Dermis blood vessel endothelial cell (primary cell): ENCODE measurements around the gene SOX9. TPM values are rescaled to one million over a fixed set of nuclear protein-coding genes. Genes with fewer than 3 reads are reported as not detected.

Experiments
- DNase-seq: peaks from one replicate; pipeline ENCODE4 v3.0.0; 2010
- total RNA-seq: library from RNA; depleted of rRNA; stranded (reverse); fragments of >200 nt; gene quantifications from 2 replicates; pipeline ENCODE4 v1.2.3, GENCODE V29; 2014

The SOX9 gene
- total RNA-seq = 0.17 TPM in 1 of 2 replicates, not detected in the other

DNA sequence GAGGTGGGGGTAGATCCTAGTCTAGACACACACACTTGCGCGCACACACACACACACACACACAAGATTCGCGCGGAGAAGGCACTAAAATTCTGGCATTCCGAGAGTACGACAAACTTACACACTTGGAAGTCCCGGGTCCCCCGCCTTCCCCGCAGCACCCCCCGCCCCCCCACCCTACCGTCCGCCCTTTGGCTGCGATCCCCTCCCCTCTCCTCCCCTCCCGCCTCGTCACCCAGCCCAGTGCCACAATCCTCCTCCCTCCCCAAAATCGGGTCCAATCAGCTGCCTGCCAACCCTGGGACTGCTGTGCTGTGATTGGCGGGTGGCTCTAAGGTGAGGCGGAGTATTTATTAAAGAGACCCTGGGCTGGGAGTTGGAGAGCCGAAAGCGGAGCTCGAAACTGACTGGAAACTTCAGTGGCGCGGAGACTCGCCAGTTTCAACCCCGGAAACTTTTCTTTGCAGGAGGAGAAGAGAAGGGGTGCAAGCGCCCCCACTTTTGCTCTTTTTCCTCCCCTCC, at the start of gene SOX9:
Gene SOX9, plus strand, starts transcription at position 379 of the 522 bp plus-strand sequence. CDS start 372 bp downstream, outside the sequence.
- DNase-seq = no peak

DNA sequence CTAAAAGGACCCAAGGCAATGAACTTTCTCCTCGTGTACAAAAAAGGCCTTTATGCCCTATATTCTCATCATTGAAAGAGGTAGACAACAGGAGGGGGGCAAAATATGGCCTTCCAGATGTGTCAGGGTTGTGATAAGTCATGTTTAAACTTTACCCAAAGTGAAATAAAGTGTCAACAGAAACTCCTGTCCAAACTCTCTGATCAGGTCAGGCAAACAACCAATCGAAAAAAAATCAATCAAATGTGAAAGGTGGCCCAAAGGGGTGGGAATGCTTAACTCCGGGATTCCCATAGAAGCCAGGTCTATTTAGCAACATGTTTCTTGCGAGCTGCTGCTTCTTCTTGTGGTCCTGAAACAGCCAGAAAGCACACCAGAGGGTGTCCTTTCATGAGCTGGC, 49.5 kb upstream of the SOX9 start:
- no peak for DNase-seq

DNA sequence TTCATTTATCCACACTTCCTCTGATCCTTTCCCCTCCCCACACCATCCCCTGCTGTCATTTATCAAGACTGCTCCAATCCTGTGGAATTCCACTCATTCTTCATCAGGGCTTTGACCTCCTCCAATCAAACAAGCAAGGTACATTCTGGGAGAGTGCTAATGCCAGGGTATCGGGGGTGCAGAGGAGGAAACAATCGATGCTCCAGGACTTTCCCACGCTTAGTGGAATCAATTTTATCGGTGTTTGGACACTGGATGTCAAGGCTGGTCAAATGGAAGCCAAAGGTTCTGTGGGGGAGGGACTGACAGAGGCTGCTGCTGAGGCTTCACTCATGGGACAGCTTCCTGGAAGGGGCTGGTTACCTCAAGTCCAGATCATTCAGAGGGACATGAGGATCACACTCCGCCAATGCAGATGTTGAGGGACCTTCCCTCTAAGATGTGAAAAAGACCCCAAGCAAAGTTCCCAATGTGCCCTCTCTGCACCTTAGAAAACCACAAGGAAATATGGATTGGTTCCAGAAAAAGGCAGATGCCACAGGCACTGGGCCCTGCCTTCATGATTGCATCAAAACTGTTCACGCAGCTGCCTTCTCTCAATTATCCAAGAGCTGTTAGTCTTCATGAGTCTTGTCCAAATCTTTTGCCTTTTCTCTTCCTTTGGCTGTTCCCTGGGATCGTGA, 44.7 kb upstream of the SOX9 start:
- no peak for DNase-seq

DNA sequence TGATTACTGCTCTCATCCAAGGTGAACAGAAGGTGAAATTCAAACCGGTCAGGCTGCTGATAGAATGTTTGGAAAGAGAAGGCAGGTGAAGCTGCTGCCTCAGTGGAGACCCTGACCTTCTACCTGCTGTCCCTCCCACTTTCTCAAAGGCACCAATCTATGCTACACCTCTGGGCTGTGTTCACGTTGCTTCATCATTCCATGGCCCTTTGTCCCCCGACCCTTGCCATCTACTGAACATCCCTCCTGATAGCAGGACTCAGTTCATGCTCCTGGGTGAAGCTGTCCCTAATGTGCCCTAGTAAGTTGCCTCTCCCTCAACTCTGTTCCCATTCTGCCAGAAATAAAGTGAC, 44.2 kb upstream of the SOX9 start:
- DNase-seq = no peak

DNA sequence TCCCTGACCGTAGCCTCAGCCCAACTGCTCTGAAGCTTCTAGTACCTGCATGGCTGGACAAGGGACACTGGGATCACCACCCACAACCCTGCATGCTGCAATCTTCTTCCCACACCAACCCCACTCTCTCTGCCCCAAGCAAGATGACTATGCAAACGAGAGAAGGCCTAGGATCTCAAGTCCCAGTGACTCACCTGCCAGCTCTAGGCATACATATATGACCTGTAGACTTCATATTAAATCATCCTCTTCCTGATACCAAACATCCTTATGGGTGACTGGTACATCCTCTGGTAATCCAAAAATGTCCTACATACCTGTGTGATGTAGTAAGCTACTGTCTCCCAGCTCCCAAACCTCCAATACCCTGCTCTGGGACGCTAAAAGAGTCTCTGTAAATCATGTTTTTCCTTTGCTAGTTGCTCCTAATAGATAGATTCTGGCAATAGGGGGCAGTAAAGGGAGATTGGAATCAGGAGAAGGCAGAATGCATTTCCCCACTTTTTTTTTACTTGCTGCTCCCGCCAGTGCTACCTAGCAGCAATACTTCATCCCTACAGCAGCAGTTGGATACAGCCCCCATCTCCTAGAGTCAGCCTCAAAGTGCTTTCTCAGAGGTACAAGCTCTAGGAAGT, 43.4 kb upstream of the SOX9 start:
- DNase-seq = no peak

DNA sequence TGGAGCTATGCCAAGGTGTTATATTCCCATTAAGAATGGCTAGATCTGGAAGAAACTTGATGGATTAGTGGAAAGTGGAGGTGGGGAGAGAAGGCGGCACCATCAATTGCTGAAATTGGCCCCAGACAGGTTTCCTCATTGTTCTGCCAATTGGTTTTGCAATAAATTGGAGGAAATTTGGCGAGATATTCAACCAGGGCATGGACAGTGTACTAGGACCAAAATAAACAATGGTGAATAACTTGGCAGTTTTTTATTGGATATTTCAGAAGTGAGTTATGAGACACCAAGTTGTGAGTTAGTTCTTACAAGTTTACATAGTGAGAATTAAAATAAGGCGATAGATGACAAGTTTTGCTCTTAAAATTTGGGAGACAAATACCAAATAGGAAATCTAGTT, 41.1 kb upstream of the SOX9 start:
- no peak for DNase-seq

DNA sequence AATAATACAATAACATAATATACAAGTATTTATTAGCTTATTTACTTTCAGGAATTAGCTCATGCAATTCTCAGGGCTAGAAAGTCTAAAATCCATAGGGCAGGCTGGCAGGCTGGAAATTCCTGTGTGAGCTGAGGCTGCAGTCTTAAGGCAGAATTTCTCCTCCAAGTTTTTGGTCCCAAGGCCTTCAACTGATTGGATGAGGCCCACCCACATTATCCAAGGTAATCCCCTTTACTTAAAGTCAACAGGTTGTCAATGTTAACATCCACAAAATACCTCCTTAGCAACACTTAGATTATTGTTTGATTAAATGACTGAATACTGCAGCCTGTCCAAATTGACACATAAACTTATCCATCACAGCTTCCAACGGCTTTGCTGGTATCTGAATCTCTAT, 32.9 kb upstream of the SOX9 start:
- DNase-seq = no peak

DNA sequence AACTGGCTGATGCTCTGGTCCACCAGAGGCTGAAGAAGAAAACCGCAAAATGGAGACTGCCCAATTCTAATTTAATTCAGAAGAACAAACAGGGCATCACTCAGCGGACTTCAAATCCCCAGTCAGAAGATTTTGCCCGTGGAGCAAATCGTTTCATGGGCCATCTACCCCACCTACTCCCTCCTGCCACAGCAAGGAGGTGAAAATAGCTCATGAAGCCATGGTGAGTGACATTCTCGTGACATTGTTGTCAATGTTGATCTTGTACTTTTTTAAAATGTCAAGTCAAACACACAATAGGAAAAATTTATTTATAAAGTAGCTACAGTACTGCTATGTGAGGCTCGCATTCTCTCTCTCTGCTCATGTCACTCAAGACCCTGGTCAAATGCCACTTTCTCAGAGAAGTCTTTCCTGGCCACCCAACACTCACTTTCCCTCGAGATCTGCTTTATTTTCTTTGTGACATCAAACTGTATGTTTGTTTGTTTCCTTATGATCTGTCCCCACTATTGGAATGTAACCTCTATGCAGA, 31.3 kb upstream of the SOX9 start:
- no peak for DNase-seq

DNA sequence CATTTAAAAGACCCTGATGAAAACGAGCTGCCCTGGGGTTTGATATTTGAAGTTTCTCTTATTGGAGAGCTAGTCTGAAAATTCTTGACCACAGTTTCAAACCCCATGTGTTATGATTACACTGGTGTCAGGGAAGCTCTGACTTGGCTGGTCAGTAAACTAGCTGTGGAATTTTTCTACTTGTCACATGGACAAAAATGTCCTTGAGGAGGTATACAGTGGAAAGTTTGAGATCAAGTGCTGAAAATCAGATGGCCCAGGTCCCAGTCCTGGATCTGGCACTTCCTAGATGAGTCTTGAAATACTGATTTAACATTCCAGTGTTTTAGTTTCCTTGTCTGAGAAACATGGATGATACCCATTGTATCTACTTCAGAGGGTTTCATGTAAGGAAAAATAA, 30.7 kb upstream of the SOX9 start:
- no peak for DNase-seq

DNA sequence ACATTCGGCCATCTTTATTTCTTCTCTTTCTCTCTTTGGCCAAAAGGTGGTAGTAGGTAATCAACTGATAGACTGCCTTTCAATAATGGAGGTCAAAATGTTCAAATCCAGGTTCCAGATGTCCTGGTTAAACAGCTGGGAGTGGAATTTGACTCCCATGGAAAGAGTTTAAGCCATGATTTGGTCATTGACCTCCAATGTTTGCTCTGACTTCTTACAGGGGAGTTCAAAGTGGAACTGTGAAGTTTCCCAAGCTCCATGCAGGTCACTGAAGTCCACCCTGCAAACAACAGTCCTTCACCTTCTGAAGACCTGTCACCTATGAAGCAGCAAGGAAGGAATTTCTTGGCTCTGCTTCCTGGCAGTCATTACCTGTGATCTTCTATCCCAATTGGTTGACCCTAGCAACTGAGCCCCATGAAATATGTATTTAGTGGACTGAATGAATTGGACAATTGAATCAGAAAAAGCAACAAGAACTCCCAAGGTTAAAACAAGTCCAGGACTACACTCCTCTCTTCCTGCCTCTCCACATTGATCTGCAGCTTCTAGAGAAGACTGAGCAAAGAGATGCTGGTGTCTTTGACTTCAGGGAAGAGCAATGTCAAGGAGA, 28.0 kb upstream of the SOX9 start:
- no peak for DNase-seq

DNA sequence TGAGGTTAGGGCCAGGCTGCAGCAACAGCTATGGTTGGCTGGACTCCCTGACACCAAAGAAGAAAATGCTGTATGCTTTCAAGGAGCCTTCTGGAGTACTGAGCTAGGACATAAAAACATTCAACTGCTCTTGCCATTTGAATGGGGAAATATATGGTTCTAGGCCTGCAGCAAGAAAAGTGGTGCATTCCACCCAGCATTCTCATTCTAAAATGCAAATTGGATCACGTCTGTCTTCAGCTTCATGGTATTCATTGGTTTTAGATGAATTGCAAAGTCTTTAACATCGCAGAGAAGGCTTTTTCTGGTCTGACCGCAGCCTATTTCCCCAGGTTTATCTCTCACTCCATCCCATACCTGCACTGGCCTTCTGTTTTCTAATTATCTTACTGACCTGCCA, 27.1 kb upstream of the SOX9 start:
- DNase-seq = no peak

DNA sequence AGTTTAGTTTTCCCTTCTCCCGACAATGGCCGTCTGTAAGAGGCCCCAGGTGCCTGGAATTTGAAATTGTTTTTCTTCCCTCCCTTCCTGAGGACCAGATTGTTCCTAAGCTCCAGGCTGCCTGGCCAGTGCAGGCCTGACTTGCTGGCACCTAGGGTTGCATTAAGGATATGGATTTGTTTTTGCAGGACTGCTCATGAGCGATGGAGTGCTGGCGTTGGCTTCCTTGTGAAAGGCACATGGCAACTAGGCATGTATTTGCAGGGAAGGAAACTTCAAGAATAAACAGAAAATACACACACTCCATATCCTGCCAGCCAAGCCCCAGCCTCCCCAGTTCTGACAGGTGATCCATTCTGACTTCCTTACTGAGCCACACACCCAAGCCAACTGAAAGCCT, 25.5 kb upstream of the SOX9 start:
- no peak for DNase-seq

DNA sequence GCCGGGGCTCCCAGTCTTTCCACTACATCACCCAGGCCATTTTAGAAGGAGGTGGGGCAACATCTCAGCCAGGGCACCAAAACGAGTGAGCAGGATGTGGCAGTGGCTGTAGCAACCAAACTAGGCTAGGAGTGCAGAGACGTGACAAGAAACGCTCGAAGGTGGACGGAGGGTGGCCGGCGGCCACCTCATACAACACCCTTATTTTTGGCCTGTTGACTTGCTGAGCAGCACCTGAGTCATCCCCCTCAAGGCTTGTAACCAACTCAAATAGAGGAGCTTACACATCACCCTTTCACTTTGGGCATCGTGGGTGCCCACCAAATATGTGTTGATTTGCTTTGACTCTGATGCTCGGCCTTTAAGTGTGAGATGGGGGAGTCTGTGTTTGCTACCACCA, 23.7 kb upstream of the SOX9 start:
- DNase-seq = no peak

DNA sequence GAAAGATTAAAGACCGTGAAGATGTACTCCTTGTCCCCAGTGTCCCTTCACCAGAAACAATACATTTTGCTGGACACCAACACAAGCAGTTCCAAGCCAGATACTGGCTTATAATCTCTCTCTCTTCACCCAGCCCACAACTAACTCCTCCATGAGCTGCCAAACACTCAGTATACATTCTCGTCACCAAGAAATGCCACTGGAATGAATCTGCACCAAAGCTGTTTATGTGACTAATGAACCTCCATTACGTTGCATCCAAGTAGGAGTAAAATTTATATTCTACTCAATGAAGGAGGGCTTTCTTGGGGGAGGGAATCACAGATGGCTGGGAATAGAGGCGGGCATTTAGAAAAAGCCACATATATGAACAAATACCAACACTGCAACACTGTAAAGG, 20.9 kb upstream of the SOX9 start:
- no peak for DNase-seq

DNA sequence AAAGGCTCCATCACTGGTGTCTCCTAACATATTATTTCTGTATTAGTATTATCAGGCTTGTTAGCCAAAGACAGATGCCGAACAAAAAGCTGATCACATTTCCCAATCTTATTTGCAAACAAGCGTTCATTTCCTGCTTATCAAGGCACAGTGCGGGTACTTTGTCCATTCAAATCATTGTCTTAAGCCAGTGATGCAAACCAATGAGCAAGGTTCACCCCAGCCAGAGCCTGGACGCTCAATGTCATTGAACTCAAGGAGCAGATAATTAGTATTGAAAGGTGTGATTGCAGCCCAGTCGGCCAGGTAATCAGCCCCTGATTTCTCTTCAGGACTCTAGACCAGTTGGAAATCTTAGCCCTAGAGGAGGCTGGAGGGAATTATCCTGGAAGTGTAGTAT, 20.4 kb upstream of the SOX9 start:
- no peak for DNase-seq

DNA sequence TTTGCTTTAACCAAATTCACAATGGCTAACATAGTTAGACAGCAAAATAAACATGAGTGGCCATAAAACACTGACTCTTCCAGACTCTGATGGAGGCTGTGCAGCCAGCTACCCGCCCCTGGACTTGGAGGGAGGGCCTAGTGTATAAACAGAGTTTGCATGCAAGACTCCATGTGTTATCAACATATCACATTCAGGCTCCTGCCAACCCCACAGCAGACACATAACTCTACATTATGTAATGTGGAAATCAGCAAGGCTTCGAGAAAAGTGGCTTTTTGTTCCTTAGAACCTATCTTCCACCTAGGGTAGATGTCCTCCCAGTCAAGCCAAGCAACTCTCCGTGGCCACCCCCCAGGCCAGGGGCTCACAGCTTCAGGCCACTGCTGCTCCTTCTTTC, 19.3 kb upstream of the SOX9 start:
- no peak for DNase-seq

DNA sequence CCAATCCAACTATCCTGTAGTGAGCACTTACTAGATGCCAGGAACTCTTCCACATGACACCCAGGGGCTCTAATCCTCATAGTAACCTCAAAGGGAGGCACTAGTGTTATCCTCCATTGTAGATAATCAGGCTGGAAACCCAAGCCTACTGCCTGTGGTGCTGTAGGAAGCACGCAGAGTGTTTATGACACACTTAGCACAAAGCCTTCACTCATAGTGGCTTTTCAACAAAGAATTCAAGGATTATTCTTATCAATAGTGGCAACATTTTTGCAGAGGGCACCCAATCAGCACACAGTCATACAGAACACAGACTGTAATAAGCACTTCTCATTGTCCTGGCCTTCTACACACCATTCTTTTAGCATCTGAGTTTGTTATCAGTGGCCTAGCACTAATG, 18.5 kb upstream of the SOX9 start:
- no peak for DNase-seq

DNA sequence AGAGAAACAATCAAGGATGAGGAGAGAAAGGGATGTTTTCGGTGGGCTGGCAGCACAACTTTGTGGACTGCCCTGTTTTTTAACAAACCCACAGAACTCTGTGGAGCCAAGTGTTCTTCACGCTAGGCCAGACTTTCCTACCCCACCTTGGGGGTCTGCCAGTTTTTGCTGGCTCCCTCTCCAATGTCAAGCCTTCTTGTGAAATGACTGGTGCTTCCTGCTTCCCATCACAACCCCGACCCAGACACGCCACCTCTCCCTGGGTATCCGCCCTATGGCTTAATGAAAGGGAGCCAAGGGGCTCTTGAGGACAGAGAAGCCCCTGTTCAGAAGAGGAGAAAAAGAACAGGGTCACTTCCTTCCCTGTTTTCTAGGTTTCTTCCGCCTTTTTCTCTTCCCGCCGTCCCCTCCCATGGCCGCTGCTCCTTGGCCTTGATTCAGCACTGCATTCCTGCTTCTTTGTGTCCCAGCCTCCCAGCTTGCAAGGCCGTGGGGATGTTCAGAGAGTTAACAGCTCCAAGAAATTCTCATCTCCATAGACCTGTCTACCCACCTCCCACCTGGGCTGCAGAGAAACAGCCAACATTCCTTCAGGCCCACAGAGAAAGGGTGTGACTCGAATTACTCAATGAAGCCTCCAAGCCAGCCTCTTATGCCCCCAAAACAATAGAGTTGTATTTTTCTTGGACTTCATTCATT, 16.5 kb upstream of the SOX9 start:
- DNase-seq = no peak

DNA sequence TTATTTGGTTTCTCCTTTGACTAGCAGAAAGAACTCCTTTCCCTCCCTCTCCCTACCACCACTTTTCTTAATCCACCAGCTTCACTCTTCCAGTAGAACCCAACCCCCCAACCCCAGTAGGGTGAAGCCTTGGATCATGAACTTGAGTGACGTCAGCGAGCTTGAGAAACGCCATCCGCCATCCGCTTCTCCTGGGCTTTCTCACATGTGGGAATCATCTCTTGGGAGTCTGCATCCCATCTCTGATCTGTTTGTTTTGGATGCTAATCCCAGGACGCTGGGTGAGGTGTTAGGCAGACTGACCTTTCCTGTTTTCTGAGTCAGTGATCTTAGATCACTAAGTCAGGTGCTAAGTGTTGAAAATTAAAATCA, 16.0 kb upstream of the SOX9 start:
- no peak for DNase-seq

DNA sequence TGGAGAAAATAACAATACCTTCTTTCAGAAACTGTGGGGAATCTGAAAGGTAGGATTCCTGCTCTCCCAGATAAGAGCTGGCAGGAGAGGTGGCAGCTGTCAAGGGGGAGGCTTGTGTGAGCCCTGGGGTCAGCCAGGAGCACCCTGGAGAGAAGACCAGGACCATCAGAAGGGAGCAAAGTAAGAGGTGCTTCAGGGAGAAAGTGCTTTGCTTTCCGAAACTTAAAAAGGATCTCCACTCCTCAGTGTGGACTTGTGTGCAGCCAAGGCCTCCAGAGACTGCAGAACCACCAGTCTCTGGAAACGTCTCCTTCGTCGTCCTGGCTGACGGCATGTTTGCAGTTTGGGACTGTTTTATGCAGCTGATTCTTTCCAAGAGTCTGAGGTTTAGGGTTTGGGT, 13.7 kb upstream of the SOX9 start:
- DNase-seq = no peak

DNA sequence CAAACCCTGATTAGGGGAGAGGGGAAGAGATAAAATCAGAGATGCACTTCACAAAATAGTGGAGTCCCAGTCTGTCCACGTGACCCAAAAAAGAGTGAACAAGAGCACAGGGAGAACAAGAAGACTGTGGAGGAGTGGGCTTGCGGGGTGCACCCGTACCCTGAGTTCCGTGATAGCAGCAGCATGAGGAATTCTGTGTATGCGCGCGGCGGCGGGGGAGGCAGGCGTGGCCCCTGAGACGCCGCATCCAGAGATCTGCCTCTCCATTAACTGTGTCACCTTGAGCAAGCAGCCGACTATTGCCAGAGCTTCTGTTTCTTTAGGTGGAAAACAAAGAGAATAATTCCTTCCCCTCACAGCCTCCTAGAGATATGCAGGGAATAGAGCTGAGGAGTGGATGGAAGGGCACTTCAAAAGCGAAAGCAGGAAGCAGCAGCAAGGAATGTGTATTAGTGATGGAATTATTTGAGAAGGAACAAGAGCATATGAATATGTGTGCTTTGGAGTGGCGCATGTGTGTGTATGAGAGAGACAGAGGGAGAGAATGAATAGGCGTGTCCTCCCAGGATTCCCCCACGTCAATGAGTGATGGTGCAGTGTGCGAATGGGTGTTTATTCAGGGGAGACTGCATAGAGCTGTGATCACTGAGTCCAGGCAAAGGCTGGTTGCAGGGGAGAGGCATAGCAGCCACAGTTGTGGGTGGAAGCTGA, 10.4 kb upstream of the SOX9 start:
- no peak for DNase-seq

DNA sequence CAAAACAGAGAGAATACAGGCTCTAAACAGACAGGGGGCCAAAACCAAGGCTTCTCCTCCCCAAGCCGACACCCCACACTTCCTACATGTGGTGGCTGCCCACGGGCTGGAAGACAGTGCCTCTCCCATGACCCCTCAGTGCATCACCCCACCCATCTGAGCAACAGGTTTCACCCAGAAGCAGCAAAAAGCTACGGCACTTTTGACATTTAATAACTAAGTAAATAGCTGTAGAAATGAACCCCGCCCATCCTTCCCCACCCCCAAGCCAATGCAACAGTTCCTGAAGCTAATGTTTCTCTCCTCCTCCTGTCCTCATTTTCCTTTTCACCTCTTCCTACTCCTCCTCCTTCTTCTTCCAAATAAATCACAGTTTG, 9.9 kb upstream of the SOX9 start:
- DNase-seq = no peak
